Measurements from ENCODE around the gene AQP10.
A peak's percentile ranks its signal among the peaks of the same experiment; 100 is the strongest.

- TF ChIP-seq POLR2A (IDR thresholded peaks at IDR 0.05): no peak
- peak; percentile 72 to 92 (median 88) for TF ChIP-seq CTCF (IDR thresholded peaks at IDR 0.05 in 4 of 5, conservative IDR thresholded peaks at IDR 0.05 in 1 of 5)
Measured at GRCh38 chr1:154324669-154325582, 4.0 kb downstream of the AQP10 start, which contains the start of gene ATP8B2.

All from gastrocnemius medialis (tissue), 4 donors.